Neuronal stem cell (in vitro differentiated cells): Measurements from ENCODE around the gene PLEK.

ENCODE experiments used
- DNase-seq: peaks from one replicate; pipeline ENCODE4 v3.0.0-alpha.2; 2013; ENCODE audit warnings: low spot score
- H2AFZ ChIP-seq: one replicate; pipeline ENCODE4 v1.6.1; 2013; ENCODE audit warnings: mild to moderate bottlenecking, low read length, inconsistent platforms
- H2AK5ac ChIP-seq: 2 replicates; pipeline ENCODE4 v1.6.1; 2013; ENCODE audit warnings: low read depth, mild to moderate bottlenecking, inconsistent platforms, low read length, moderate library complexity, mixed read lengths
- H2BK120ac ChIP-seq: 2 replicates; pipeline ENCODE4 v1.6.1; 2013; ENCODE audit warnings: low read depth, mild to moderate bottlenecking, inconsistent platforms, low read length, moderate library complexity, mixed read lengths
- H2BK12ac ChIP-seq: one replicate; pipeline ENCODE4 v1.6.1; 2013; ENCODE audit warnings: low read length, inconsistent platforms
- H2BK15ac ChIP-seq: 2 replicates; pipeline ENCODE4 v1.6.1; 2013; ENCODE audit warnings: mild to moderate bottlenecking, low read length, inconsistent platforms, mixed read lengths
- H2BK5ac ChIP-seq: one replicate; pipeline ENCODE4 v1.6.1; 2013; ENCODE audit warnings: inconsistent platforms, mild to moderate bottlenecking, low read length, moderate library complexity
- H3K14ac ChIP-seq: one replicate; pipeline ENCODE4 v1.6.1; 2013; ENCODE audit warnings: low read length, inconsistent platforms
- H3K18ac ChIP-seq: 2 replicates; pipeline ENCODE4 v1.6.1; 2013; ENCODE audit warnings: low read length, inconsistent platforms
- H3K23ac ChIP-seq: 2 replicates; pipeline ENCODE4 v1.6.1; 2013; ENCODE audit warnings: low read depth, mild to moderate bottlenecking, mixed read lengths, low read length, inconsistent platforms; ENCODE audit not compliant: poor library complexity
- H3K27ac ChIP-seq: replicated peaks from 3 replicates; pipeline ENCODE4 v1.5.1; 2013; ENCODE audit warnings: low read length, inconsistent platforms
- H3K27me3 ChIP-seq, 3 experiments: 2 replicates each; pipeline ENCODE4 v1.6.1; 2013; ENCODE audit warnings: low read length in 3 of 3, mild to moderate bottlenecking in 2 of 3, inconsistent platforms in 1 of 3, low read depth in 1 of 3, mixed read lengths in 1 of 3, moderate library complexity in 1 of 3; ENCODE audit not compliant: control insufficient read depth in 3 of 3, insufficient read depth in 3 of 3
- H3K36me3 ChIP-seq, 2 donors: replicated peaks in 1 of 2; 2 replicates each; pipeline ENCODE4 v1.6.1; 2013; ENCODE audit warnings: low read length in 2 of 2; ENCODE audit not compliant: control insufficient read depth in 2 of 2, insufficient read depth in 2 of 2
- H3K4ac ChIP-seq: 2 replicates; pipeline ENCODE4 v1.6.1; 2013; ENCODE audit warnings: inconsistent platforms, mild to moderate bottlenecking, low read length, moderate library complexity
- H3K4me1 ChIP-seq, 2 donors: 1 replicate in 1 of 2; 2 replicates in 1 of 2; pipeline ENCODE4 v1.6.1; 2013; ENCODE audit warnings: low read length in 2 of 2, low read depth in 1 of 2; ENCODE audit not compliant: control insufficient read depth in 2 of 2, insufficient read depth in 1 of 2
- H3K4me2 ChIP-seq: one replicate; pipeline ENCODE4 v1.6.1; 2013; ENCODE audit warnings: mild to moderate bottlenecking, low read length, inconsistent platforms; ENCODE audit not compliant: insufficient read depth, poor library complexity, severe bottlenecking
- H3K4me3 ChIP-seq, 2 donors: 2 replicates each; pipeline ENCODE4 v1.5.1; 2013; ENCODE audit warnings: low read length in 2 of 2, mild to moderate bottlenecking in 2 of 2, inconsistent platforms in 1 of 2, moderate library complexity in 1 of 2
- H3K79me1 ChIP-seq: one replicate; pipeline ENCODE4 v1.6.1; 2013; ENCODE audit warnings: low read depth, mild to moderate bottlenecking, inconsistent platforms, low read length, moderate library complexity
- H3K9ac ChIP-seq: one replicate; pipeline ENCODE4 v1.6.1; 2013; ENCODE audit warnings: mild to moderate bottlenecking, low read depth, low read length, inconsistent platforms; ENCODE audit not compliant: poor library complexity
- H3K9me3 ChIP-seq, 2 donors: replicated peaks in 1 of 2; 2 replicates each; pipeline versions ENCODE3 to v1.6.1; 2013; ENCODE audit warnings: low read length in 2 of 2, mild to moderate bottlenecking in 2 of 2, inconsistent platforms in 1 of 2, low read depth in 1 of 2, mixed read lengths in 1 of 2, moderate library complexity in 1 of 2; ENCODE audit not compliant: control insufficient read depth in 2 of 2, insufficient read depth in 1 of 2
- H4K8ac ChIP-seq: one replicate; pipeline ENCODE4 v1.6.1; 2013; ENCODE audit warnings: low read depth, mild to moderate bottlenecking, inconsistent platforms, low read length, moderate library complexity
- H4K91ac ChIP-seq: one replicate; pipeline ENCODE4 v1.6.1; 2013; ENCODE audit warnings: low read length, low read depth, mild to moderate bottlenecking, inconsistent platforms; ENCODE audit not compliant: poor library complexity
- WGBS, 2 donors: extraction: QIAGEN DNeasy Blood & Tissue Kit; methylation state at CpG; one replicate each; pipeline ENCODE4 v1.1.7; 2013; ENCODE audit warnings: missing lambda C conversion rate in 2 of 2, mixed read lengths in 1 of 2; ENCODE audit not compliant: insufficient read length in 2 of 2, insufficient replicate concordance in 1 of 2; ENCODE audit errors: extremely low coverage in 2 of 2; 5-methylcytosine and 5-hydroxymethylcytosine counted together

PLEK gene

DNA sequence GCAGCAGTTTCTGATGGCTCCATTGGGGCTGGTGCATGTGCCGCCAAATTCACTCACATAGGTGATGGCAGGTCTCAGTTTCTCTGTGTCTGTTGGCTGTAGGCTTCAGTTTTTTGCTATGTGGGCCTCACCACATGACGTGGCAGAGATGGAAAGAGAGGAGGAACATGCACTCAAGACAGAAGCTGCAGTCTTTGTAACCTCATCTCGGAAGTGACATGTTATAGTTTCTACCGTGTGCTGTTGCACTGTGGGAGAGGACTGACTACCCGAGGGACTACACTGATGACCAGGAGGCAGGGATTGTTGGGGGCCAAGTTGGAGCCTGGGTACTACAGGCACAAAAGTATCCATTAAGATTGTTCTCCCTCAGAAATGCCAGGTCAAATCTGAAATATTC, 36.2 kb upstream of the PLEK start:
- no peak overlapping the region for H2AFZ ChIP-seq

DNA sequence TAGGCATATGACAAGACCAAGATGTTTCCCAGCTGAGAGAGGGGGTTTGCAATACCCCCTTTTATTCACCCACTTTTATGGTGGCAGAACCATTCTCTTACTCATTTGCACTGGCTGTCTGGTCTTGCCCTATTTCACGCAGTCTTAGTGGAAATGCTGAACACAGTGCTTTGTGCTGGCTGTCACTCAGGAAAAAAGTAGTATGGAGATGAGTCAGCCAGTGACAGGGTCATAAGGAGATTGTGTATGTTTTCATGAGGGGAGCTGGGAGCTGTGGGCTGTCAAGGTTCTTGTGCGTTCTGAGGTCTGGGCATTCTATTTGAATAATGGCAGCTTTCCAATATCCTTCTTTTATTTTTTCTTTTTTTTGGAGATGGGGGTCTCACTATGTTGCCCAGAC, 34.4 kb upstream of the PLEK start:
- Histone ChIP-seq H2AFZ (no peak overlapping the region), H4K8ac (no peak overlapping the region), H3K18ac (no peak overlapping the region), H3K14ac (no peak overlapping the region), H2BK12ac (no peak overlapping the region), H3K27ac (no peak overlapping the region), H3K9ac (no peak overlapping the region), H3K4me1 (no peaks in the 10 kb centered on the region), H3K79me1 (no peaks in the 10 kb centered on the region), H3K4me3 (no peak overlapping the region), H3K4ac (no peak overlapping the region), H2BK120ac (no peak overlapping the region), H3K4me2 (no peak overlapping the region), H3K27me3 (no peaks in the 10 kb centered on the region), H4K91ac (no peak overlapping the region), H3K9me3 (no peaks in the 10 kb centered on the region), H2BK15ac (no peak overlapping the region), H2BK5ac (no peak overlapping the region), H3K23ac (no peak overlapping the region), H3K36me3 (no peaks in the 10 kb centered on the region), H2AK5ac (no peak overlapping the region)
- DNase-seq, result no peak
- no CpG with 5 or more reads among the region's 2 CpGs for WGBS, 2 donors

More for the DNA sequence above, 36.2 kb upstream of the PLEK start:
- no peak overlapping the region for H4K8ac ChIP-seq
- H3K27me3 ChIP-seq, result no peaks in the 10 kb centered on the region
- H3K4me1 ChIP-seq, result no peaks in the 10 kb centered on the region
- no peak overlapping the region for H4K91ac ChIP-seq
- no peak overlapping the region for H3K23ac ChIP-seq
- WGBS, 2 donors, result no CpG with 5 or more reads among the region's 5 CpGs
- H3K9me3 ChIP-seq, result no peaks in the 10 kb centered on the region
- no peaks in the 10 kb centered on the region for H3K36me3 ChIP-seq
- H3K4me3 ChIP-seq, result peak overlapping the region in 1 of 2 donors; percentile 30
- H2BK12ac ChIP-seq, result no peak overlapping the region
- no peak overlapping the region for H3K18ac ChIP-seq
- no peak overlapping the region for H3K4me2 ChIP-seq
- no peaks in the 10 kb centered on the region for H3K79me1 ChIP-seq
- H2BK120ac ChIP-seq, result no peak overlapping the region
- H3K27ac ChIP-seq, result no peak overlapping the region
- H3K4ac ChIP-seq, result no peak overlapping the region
- no peak overlapping the region for H2BK5ac ChIP-seq
- H2AK5ac ChIP-seq, result no peak overlapping the region
- no peak overlapping the region for H3K9ac ChIP-seq
- no peak overlapping the region for H2BK15ac ChIP-seq
- no peak overlapping the region for H3K14ac ChIP-seq
- no peak for DNase-seq

DNA sequence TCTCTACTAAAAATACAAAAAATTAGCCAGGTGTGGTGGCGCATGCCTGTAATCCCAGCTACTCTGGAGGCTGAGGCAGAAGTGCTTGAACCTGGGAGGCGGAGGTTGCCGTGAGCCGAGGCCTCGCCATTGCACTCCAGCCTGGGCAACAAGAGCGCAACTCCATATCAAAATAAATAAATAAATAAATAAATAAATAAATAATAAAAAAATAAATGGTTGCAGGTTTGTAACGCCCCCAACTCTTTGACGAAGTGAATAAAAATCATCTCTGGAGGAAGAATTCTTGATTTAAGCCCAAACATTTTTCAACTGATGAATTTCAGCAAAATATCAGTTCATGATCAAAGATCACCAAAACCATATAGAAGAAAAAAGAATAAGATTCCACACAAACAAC, 32.1 kb upstream of the PLEK start:
- no peak overlapping the region for H3K18ac ChIP-seq
- H3K27ac ChIP-seq, result no peak overlapping the region
- no peak overlapping the region for H2BK15ac ChIP-seq
- H2BK12ac ChIP-seq, result no peak overlapping the region
- no peak for DNase-seq
- no peak overlapping the region for H2BK120ac ChIP-seq
- no peaks in the 10 kb centered on the region for H3K36me3 ChIP-seq
- no peaks in the 10 kb centered on the region for H3K9me3 ChIP-seq
- H2BK5ac ChIP-seq, result no peak overlapping the region
- H2AK5ac ChIP-seq, result no peak overlapping the region
- H3K4me1 ChIP-seq, result no peaks in the 10 kb centered on the region
- H3K23ac ChIP-seq, result no peak overlapping the region
- H3K27me3 ChIP-seq, result no peaks in the 10 kb centered on the region
- WGBS, 2 donors, result no CpG with 5 or more reads among the region's 8 CpGs
- H3K14ac ChIP-seq, result no peak overlapping the region
- no peak overlapping the region for H2AFZ ChIP-seq
- no peak overlapping the region for H3K4ac ChIP-seq
- H3K9ac ChIP-seq, result no peak overlapping the region
- H4K8ac ChIP-seq, result no peak overlapping the region
- no peak overlapping the region for H4K91ac ChIP-seq
- no peak overlapping the region for H3K4me3 ChIP-seq
- no peaks in the 10 kb centered on the region for H3K79me1 ChIP-seq
- no peak overlapping the region for H3K4me2 ChIP-seq

GRCh38 chr2:68333931-68334330, 31.2 kb upstream of the PLEK start:
- H3K79me1 ChIP-seq, result no peaks in the 10 kb centered on the region
- no peak overlapping the region for H4K8ac ChIP-seq
- no peak overlapping the region for H2AFZ ChIP-seq
- no peak overlapping the region for H3K23ac ChIP-seq
- no peak overlapping the region for H3K4me3 ChIP-seq
- no peaks in the 10 kb centered on the region for H3K4me1 ChIP-seq
- H2BK120ac ChIP-seq, result no peak overlapping the region
- WGBS, 2 donors, result no CpG with 5 or more reads among the region's 3 CpGs
- H3K27me3 ChIP-seq, result peaks cover 0 to 3% (median 0%) of the 10 kb centered on the region in 3 experiments
- H3K9me3 ChIP-seq, result no peaks in the 10 kb centered on the region
- no peak overlapping the region for H3K27ac ChIP-seq
- H2BK15ac ChIP-seq, result no peak overlapping the region
- no peaks in the 10 kb centered on the region for H3K36me3 ChIP-seq
- H2AK5ac ChIP-seq, result no peak overlapping the region
- H4K91ac ChIP-seq, result no peak overlapping the region
- H3K4ac ChIP-seq, result no peak overlapping the region
- H2BK5ac ChIP-seq, result no peak overlapping the region
- H2BK12ac ChIP-seq, result no peak overlapping the region
- no peak for DNase-seq
- no peak overlapping the region for H3K9ac ChIP-seq
- no peak overlapping the region for H3K14ac ChIP-seq
- H3K18ac ChIP-seq, result no peak overlapping the region
- no peak overlapping the region for H3K4me2 ChIP-seq
